GM23338 (cell line): ENCODE measurements around the gene SPRR1B. TPM values are rescaled to one million over a fixed set of nuclear protein-coding genes. Genes with fewer than 3 reads are reported as not detected.

Experiments
- ATAC-seq: fragments of 200-7000 bp; cut with Tn5 transposase; 3 replicates; pipeline ENCODE4 v1.9.1; 2020
- DNase-seq: peaks from one replicate; pipeline ENCODE4 v3.0.0-alpha.2; 2015; ENCODE audit warnings: low spot score
- H2AFZ ChIP-seq: fragments of 200-600 bp; sonication (generic); 2 replicates; pipeline ENCODE4 v1.8.0; 2016; ENCODE audit warnings: antibody characterized with exemption, mild to moderate bottlenecking, moderate library complexity
- H3F3A ChIP-seq: fragments of 200-600 bp; sonication (generic); replicated peaks from 2 replicates; pipeline ENCODE4 v1.8.0; 2017; ENCODE audit warnings: antibody characterized with exemption, mixed run types, low read depth
- H3K27ac ChIP-seq: fragments of 200-600 bp; sonication (generic); 2 replicates; pipeline ENCODE4 v1.6.1; 2016; ENCODE audit warnings: low read depth
- H3K27me3 ChIP-seq: fragments of 200-600 bp; sonication (generic); 2 replicates; pipeline ENCODE4 v1.8.0; 2016; ENCODE audit warnings: mild to moderate bottlenecking, mixed run types, moderate library complexity; ENCODE audit not compliant: insufficient read depth
- H3K36me3 ChIP-seq: fragments of 200-600 bp; sonication (generic); 2 replicates; pipeline ENCODE4 v1.8.0; 2016; ENCODE audit warnings: mild to moderate bottlenecking; ENCODE audit not compliant: insufficient read depth
- H3K4me1 ChIP-seq: fragments of 200-600 bp; sonication (generic); 2 replicates; pipeline ENCODE4 v1.8.0; 2016; ENCODE audit warnings: mild to moderate bottlenecking, moderate library complexity; ENCODE audit not compliant: insufficient read depth
- H3K4me2 ChIP-seq: fragments of 200-600 bp; sonication (generic); 2 replicates; pipeline ENCODE4 v1.7.1; 2017; ENCODE audit warnings: mixed run types
- H3K4me3 ChIP-seq: fragments of 200-600 bp; sonication (generic); 2 replicates; pipeline ENCODE4 v1.6.1; 2016; ENCODE audit warnings: mixed run types
- H3K79me2 ChIP-seq: fragments of 200-600 bp; sonication (generic); replicated peaks from 2 replicates; pipeline ENCODE4 v1.8.0; 2017; ENCODE audit warnings: mild to moderate bottlenecking; ENCODE audit not compliant: insufficient read depth
- H3K9me2 ChIP-seq: fragments of 200-600 bp; sonication (generic); 2 replicates; pipeline ENCODE4 v1.8.0; 2017; ENCODE audit not compliant: insufficient read depth
- H4K20me1 ChIP-seq: fragments of 200-600 bp; sonication (generic); replicated peaks from 2 replicates; pipeline ENCODE4 v1.8.0; 2017; ENCODE audit warnings: mild to moderate bottlenecking; ENCODE audit not compliant: insufficient read depth
- H3K27ac Mint-ChIP-seq: 2 replicates; pipeline ENCODE4 v1.8.0; 2020; ENCODE audit warnings: inconsistent platforms, mild to moderate bottlenecking, moderate library complexity, mixed read lengths
- H3K27me3 Mint-ChIP-seq: 3 replicates; pipeline ENCODE4 v1.8.0; 2022; ENCODE audit warnings: low read depth, mild to moderate bottlenecking, moderate library complexity, mixed read lengths, inconsistent platforms; ENCODE audit not compliant: insufficient read depth, poor library complexity
- H3K36me3 Mint-ChIP-seq: 3 replicates; pipeline ENCODE4 v1.8.0; 2021; ENCODE audit warnings: low read depth, mild to moderate bottlenecking, inconsistent platforms, moderate library complexity, mixed read lengths
- H3K4me1 Mint-ChIP-seq: 3 replicates; pipeline ENCODE4 v1.8.0; 2020; ENCODE audit warnings: mild to moderate bottlenecking, inconsistent platforms, mixed read lengths
- H3K4me3 Mint-ChIP-seq: 3 replicates; pipeline ENCODE4 v1.8.0; 2021; ENCODE audit warnings: moderate library complexity, mild to moderate bottlenecking, inconsistent platforms, mixed read lengths
- H3K9me3 Mint-ChIP-seq: 3 replicates; pipeline ENCODE4 v1.8.0; 2020; ENCODE audit warnings: moderate library complexity, mild to moderate bottlenecking, inconsistent platforms, mixed read lengths
- EZH2 ChIP-seq: fragments of 200-600 bp; sonication (generic); IDR thresholded peaks from one replicate; pipeline ENCODE4 v1.8.0; 2017; ENCODE audit warnings: antibody characterized with exemption, mild to moderate bottlenecking, low read depth; ENCODE audit not compliant: unreplicated experiment
- EZH2phosphoT487 ChIP-seq: fragments of 200-600 bp; sonication (generic); IDR thresholded peaks from one replicate; pipeline ENCODE4 v1.8.1; 2018; ENCODE audit warnings: antibody characterized with exemption; ENCODE audit not compliant: unreplicated experiment
- JUNB ChIP-seq: IDR thresholded peaks from one replicate; pipeline ENCODE4 v1.6.1; 2016; ENCODE audit warnings: antibody characterized with exemption; ENCODE audit not compliant: unreplicated experiment
- POLR2AphosphoS5 ChIP-seq: IDR thresholded peaks from 2 replicates; pipeline ENCODE4 v1.6.1; 2016; ENCODE audit warnings: antibody characterized with exemption, low read depth
- STAT1 ChIP-seq: IDR thresholded peaks from one replicate; pipeline ENCODE4 v1.6.1; 2016; ENCODE audit warnings: antibody characterized with exemption; ENCODE audit not compliant: unreplicated experiment
- ZNF114 ChIP-seq: fragments of 250-450 bp; sonication (Bioruptor Pico); IDR thresholded peaks from 2 replicates; pipeline ENCODE4 v1.5.0; 2020; ENCODE audit warnings: mild to moderate bottlenecking, moderate library complexity
- ZNF331 ChIP-seq: fragments of 250-450 bp; sonication (Bioruptor Pico); IDR thresholded peaks from 2 replicates; pipeline ENCODE4 v1.5.0; 2020; ENCODE audit warnings: low read depth, mild to moderate bottlenecking, moderate library complexity
- polyA plus RNA-seq: library from polyadenylated mRNA; unstranded; fragments of >200 nt; fragmentation: Nextera tagmentation; extraction: Ambion mirVana; gene quantifications from 2 replicates; pipeline ENCODE4 v1.2.1, GENCODE V29; 2016
- total RNA-seq: library from RNA; depleted of rRNA; stranded (reverse); fragments of >200 nt; shearing (Covaris generic); gene quantifications from 2 replicates; pipeline ENCODE4 v1.2.3, GENCODE V29; 2014
- TF ChIP-seq, protein P1 (sequence below): fragments of 250-450 bp; sonication (Bioruptor Pico); IDR thresholded peaks from 2 replicates; pipeline ENCODE4 v1.5.0; 2020; ENCODE audit warnings: mild to moderate bottlenecking, moderate library complexity
- TF ChIP-seq, protein P2 (sequence below): IDR thresholded peaks from 2 replicates; pipeline ENCODE4 v1.6.1; 2016; ENCODE audit warnings: antibody characterized with exemption

SPRR1B gene
- total and polyA plus RNA-seq, 2 experiments from 2014 or later: not detected

DNA sequence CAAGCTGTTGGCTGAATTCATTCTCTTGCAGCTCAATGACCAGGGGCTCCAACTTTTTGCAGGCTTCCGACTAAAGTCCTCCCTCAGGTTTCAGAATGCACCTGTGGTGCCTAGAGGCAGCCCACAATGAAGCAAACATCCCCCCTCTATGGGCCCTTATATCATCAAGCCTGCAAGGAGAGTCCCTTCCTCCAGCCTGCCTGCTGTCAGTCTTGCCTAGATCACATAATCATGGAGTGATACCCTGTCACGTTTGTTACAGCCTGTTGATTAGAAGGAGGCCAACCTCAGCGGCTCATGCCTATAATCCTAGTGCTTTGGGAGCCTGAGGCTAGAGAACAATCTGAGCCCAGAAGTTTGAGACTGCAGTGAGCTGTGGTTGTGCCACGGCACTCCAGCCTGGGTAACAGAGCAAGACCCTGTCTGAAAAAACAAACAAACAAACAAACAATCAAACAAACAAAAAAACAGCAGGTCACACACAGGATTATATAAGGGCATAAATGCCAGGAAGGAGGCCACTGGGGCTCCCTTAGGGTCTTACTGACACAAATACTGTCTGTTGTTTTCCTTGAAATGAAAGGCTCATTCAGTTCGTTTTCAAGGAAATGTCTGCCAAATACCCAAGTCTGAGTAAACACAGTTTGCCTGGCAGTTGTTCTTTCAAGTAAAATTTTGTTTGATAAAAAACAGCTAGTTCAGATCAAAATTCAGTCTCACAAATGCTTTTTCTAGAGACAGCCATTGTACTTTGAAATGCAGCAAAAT lies 34.2 kb upstream of the SPRR1B start (continued):
- TF ChIP-seq, protein P1, sequence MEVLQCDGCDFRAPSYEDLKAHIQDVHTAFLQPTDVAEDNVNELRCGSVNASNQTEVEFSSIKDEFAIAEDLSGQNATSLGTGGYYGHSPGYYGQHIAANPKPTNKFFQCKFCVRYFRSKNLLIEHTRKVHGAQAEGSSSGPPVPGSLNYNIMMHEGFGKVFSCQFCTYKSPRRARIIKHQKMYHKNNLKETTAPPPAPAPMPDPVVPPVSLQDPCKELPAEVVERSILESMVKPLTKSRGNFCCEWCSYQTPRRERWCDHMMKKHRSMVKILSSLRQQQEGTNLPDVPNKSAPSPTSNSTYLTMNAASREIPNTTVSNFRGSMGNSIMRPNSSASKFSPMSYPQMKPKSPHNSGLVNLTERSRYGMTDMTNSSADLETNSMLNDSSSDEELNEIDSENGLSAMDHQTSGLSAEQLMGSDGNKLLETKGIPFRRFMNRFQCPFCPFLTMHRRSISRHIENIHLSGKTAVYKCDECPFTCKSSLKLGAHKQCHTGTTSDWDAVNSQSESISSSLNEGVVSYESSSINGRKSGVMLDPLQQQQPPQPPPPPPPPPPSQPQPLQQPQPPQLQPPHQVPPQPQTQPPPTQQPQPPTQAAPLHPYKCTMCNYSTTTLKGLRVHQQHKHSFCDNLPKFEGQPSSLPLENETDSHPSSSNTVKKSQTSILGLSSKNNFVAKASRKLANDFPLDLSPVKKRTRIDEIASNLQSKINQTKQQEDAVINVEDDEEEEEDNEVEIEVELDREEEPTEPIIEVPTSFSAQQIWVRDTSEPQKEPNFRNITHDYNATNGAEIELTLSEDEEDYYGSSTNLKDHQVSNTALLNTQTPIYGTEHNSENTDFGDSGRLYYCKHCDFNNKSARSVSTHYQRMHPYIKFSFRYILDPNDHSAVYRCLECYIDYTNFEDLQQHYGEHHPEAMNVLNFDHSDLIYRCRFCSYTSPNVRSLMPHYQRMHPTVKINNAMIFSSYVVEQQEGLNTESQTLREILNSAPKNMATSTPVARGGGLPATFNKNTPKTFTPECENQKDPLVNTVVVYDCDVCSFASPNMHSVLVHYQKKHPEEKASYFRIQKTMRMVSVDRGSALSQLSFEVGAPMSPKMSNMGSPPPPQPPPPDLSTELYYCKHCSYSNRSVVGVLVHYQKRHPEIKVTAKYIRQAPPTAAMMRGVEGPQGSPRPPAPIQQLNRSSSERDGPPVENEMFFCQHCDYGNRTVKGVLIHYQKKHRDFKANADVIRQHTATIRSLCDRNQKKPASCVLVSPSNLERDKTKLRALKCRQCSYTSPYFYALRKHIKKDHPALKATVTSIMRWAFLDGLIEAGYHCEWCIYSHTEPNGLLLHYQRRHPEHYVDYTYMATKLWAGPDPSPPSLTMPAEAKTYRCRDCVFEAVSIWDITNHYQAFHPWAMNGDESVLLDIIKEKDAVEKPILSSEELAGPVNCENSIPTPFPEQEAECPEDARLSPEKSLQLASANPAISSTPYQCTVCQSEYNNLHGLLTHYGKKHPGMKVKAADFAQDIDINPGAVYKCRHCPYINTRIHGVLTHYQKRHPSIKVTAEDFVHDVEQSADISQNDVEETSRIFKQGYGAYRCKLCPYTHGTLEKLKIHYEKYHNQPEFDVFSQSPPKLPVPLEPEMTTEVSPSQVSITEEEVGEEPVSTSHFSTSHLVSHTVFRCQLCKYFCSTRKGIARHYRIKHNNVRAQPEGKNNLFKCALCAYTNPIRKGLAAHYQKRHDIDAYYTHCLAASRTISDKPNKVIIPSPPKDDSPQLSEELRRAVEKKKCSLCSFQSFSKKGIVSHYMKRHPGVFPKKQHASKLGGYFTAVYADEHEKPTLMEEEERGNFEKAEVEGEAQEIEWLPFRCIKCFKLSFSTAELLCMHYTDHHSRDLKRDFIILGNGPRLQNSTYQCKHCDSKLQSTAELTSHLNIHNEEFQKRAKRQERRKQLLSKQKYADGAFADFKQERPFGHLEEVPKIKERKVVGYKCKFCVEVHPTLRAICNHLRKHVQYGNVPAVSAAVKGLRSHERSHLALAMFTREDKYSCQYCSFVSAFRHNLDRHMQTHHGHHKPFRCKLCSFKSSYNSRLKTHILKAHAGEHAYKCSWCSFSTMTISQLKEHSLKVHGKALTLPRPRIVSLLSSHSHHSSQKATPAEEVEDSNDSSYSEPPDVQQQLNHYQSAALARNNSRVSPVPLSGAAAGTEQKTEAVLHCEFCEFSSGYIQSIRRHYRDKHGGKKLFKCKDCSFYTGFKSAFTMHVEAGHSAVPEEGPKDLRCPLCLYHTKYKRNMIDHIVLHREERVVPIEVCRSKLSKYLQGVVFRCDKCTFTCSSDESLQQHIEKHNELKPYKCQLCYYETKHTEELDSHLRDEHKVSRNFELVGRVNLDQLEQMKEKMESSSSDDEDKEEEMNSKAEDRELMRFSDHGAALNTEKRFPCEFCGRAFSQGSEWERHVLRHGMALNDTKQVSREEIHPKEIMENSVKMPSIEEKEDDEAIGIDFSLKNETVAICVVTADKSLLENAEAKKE: no peak
- TF ChIP-seq EZH2phosphoT487: no peak
- no peak for TF ChIP-seq POLR2AphosphoS5
- TF ChIP-seq JUNB: no peak
- no peak for TF ChIP-seq STAT1
- TF ChIP-seq ZNF114 (CRISPR knock-in tag): no peak
- TF ChIP-seq, protein P2, sequence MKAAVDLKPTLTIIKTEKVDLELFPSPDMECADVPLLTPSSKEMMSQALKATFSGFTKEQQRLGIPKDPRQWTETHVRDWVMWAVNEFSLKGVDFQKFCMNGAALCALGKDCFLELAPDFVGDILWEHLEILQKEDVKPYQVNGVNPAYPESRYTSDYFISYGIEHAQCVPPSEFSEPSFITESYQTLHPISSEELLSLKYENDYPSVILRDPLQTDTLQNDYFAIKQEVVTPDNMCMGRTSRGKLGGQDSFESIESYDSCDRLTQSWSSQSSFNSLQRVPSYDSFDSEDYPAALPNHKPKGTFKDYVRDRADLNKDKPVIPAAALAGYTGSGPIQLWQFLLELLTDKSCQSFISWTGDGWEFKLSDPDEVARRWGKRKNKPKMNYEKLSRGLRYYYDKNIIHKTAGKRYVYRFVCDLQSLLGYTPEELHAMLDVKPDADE: no peak
- no peak for TF ChIP-seq ZNF331
- no peak for TF ChIP-seq EZH2

DNA sequence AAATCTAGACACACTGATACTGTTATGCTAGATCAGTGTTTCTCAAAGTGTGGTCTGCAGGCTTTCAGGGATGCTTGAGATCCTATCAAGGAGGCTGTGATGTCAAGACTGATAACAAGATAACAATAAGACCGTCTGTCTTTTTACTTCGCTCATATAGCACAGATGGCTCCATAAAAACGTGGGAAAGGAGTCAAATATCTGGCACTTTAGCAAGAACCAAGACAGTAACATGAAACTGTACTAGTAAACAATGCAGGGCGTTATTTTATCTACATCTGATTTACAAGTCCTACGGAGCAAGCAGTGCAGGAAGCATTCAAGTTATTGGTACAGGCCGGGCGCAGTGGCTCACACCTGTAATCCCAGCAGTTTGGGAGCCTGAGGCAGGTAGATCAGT lies 33.1 kb upstream of the SPRR1B start:
- Histone ChIP-seq H3K4me3 (no peak overlapping the region), H3K79me2 (no peaks in the 10 kb centered on the region), H4K20me1 (no peaks in the 10 kb centered on the region), H2AFZ (no peak overlapping the region; the same call in 1 of the 2 replicates), H3F3A (no peaks in the 10 kb centered on the region), H3K4me1 (no peaks in the 10 kb centered on the region; the same call in 1 of the 2 replicates), H3K4me2 (no peak overlapping the region), H3K27me3 (no peaks in the 10 kb centered on the region), H3K9me2 (no peaks in the 10 kb centered on the region), H3K27ac (no peak overlapping the region), H3K36me3 (no peaks in the 10 kb centered on the region)
- Mint-ChIP-seq H3K4me1 (peaks cover 11% of the 10 kb centered on the region; the same call in 2 of the 3 replicates), H3K36me3 (no peaks in the 10 kb centered on the region; the same call in 2 of the 3 replicates), H3K27me3 (peaks cover 2% of the 10 kb centered on the region), H3K27ac (no peak overlapping the region), H3K9me3 (peaks cover 8% of the 10 kb centered on the region; the same call in 2 of the 3 replicates), H3K4me3 (no peak overlapping the region)
- ATAC-seq (no peak), DNase-seq (no peak)
- TF ChIP-seq ZNF114 (CRISPR knock-in tag) (no peak), STAT1 (no peak)
- TF ChIP-seq, protein P1: no peak
